Measurements from ENCODE around the gene LGMN. TPM values are rescaled to one million over a fixed set of nuclear protein-coding genes. Genes with fewer than 3 reads are reported as not detected.

Gene LGMN
- total and polyA plus RNA-seq, 2 donors (not counting 1 experiment from before 2014, with no cell fraction given), result 22.6 to 61.0 TPM

GRCh38 chr14:92676403-92677086 is 71.9 kb downstream of the LGMN start:
- TF ChIP-seq EZH2 (IDR thresholded peaks at IDR 0.05; ENCODE audit: low read length, missing control alignments), result no peak
- TF ChIP-seq, protein P1, sequence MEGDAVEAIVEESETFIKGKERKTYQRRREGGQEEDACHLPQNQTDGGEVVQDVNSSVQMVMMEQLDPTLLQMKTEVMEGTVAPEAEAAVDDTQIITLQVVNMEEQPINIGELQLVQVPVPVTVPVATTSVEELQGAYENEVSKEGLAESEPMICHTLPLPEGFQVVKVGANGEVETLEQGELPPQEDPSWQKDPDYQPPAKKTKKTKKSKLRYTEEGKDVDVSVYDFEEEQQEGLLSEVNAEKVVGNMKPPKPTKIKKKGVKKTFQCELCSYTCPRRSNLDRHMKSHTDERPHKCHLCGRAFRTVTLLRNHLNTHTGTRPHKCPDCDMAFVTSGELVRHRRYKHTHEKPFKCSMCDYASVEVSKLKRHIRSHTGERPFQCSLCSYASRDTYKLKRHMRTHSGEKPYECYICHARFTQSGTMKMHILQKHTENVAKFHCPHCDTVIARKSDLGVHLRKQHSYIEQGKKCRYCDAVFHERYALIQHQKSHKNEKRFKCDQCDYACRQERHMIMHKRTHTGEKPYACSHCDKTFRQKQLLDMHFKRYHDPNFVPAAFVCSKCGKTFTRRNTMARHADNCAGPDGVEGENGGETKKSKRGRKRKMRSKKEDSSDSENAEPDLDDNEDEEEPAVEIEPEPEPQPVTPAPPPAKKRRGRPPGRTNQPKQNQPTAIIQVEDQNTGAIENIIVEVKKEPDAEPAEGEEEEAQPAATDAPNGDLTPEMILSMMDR (conservative IDR thresholded peaks at IDR 0.05 in 1 of 2, IDR thresholded peaks at IDR 0.05 in 1 of 2; ENCODE audit: low read depth in 1 of 2, low read length in 2 of 2), result no peak
- peaks cover 11% of the 10 kb centered on the region for H3K36me3 ChIP-seq (ENCODE audit: control insufficient read depth, insufficient read depth, low read length)
- no peak overlapping the region for H2AFZ ChIP-seq (ENCODE audit: low read length)
- DNase-seq (ENCODE audit: low read depth in 2 of 2), result no peak
- no peak overlapping the region for H3K27ac ChIP-seq (ENCODE audit: insufficient read depth, low read length)
- no peak overlapping the region for H3K4me3 ChIP-seq (replicated peaks in 1 of 4; ENCODE audit: control extremely low read depth in 1 of 4, insufficient read depth in 1 of 4, low read depth in 3 of 4, low read length in 4 of 4)
- peaks cover 2% of the 10 kb centered on the region for H3K4me1 ChIP-seq (ENCODE audit: control insufficient read depth, extremely low read depth, insufficient read depth, low read length)
- H3K9ac ChIP-seq (ENCODE audit: insufficient read depth, low read length), result no peak overlapping the region
- no peaks in the 10 kb centered on the region for H3K27me3 ChIP-seq (ENCODE audit: control insufficient read depth, insufficient read depth, low read length)
- H3K9me3 ChIP-seq (ENCODE audit: control insufficient read depth, insufficient read depth, low read depth, low read length), result no peaks in the 10 kb centered on the region
- no peak overlapping the region for H3K4me2 ChIP-seq (ENCODE audit: extremely low read depth, insufficient read depth, low read length)
- no peaks in the 10 kb centered on the region for H4K20me1 ChIP-seq (ENCODE audit: control insufficient read depth, extremely low read depth, insufficient read depth, low read length)
- no peaks in the 10 kb centered on the region for H3K79me2 ChIP-seq (ENCODE audit: control insufficient read depth, insufficient read depth, low read length)

GRCh38 chr14:92675976-92676375 is 72.5 kb downstream of the LGMN start:
- H3K4me3 ChIP-seq (replicated peaks in 1 of 4; ENCODE audit: control extremely low read depth in 1 of 4, insufficient read depth in 1 of 4, low read depth in 3 of 4, low read length in 4 of 4), result no peak overlapping the region
- H3K36me3 ChIP-seq (ENCODE audit: control insufficient read depth, insufficient read depth, low read length), result peaks cover 11% of the 10 kb centered on the region
- H4K20me1 ChIP-seq (ENCODE audit: control insufficient read depth, extremely low read depth, insufficient read depth, low read length), result no peaks in the 10 kb centered on the region
- H3K4me1 ChIP-seq (ENCODE audit: control insufficient read depth, extremely low read depth, insufficient read depth, low read length), result peaks cover under 1% of the 10 kb centered on the region
- H3K79me2 ChIP-seq (ENCODE audit: control insufficient read depth, insufficient read depth, low read length), result no peaks in the 10 kb centered on the region
- no peaks in the 10 kb centered on the region for H3K9me3 ChIP-seq (ENCODE audit: control insufficient read depth, insufficient read depth, low read depth, low read length)
- no peak overlapping the region for H2AFZ ChIP-seq (ENCODE audit: low read length)
- TF ChIP-seq, protein P1 (conservative IDR thresholded peaks at IDR 0.05 in 1 of 2, IDR thresholded peaks at IDR 0.05 in 1 of 2; ENCODE audit: low read depth in 1 of 2, low read length in 2 of 2), result no peak
- TF ChIP-seq EZH2 (IDR thresholded peaks at IDR 0.05; ENCODE audit: low read length, missing control alignments), result no peak
- no peak overlapping the region for H3K27ac ChIP-seq (ENCODE audit: insufficient read depth, low read length)
- no peak overlapping the region for H3K4me2 ChIP-seq (ENCODE audit: extremely low read depth, insufficient read depth, low read length)
- H3K27me3 ChIP-seq (ENCODE audit: control insufficient read depth, insufficient read depth, low read length), result no peaks in the 10 kb centered on the region
- DNase-seq (ENCODE audit: low read depth in 2 of 2), result no peak
- no peak overlapping the region for H3K9ac ChIP-seq (ENCODE audit: insufficient read depth, low read length)

DNA sequence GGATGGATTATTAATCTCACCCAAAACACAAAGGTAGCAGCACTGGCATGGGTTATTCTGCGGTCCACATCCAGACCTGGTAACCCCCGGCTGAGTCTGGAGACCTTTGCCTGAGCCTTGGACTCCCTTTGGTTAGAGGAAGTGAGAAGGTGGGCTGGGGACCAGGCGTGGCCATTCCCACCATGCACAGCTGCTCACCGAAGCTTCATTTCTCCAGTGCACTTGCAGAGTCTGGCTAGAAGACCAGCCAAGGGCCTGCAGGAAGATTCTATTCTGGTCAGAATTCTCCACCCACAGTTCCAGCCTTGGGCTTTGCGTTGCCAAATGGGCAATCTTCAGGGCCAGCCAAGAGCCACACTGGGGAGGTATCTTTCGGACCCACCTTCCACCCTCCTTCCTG is 73.0 kb downstream of the LGMN start:
- Histone ChIP-seq H3K4me3 (replicated peaks in 1 of 4; ENCODE audit: control extremely low read depth in 1 of 4, insufficient read depth in 1 of 4, low read depth in 3 of 4, low read length in 4 of 4) (no peak overlapping the region), H3K4me1 (ENCODE audit: control insufficient read depth, extremely low read depth, insufficient read depth, low read length) (peaks cover 2% of the 10 kb centered on the region), H3K27me3 (ENCODE audit: control insufficient read depth, insufficient read depth, low read length) (no peaks in the 10 kb centered on the region), H3K4me2 (ENCODE audit: extremely low read depth, insufficient read depth, low read length) (no peak overlapping the region), H4K20me1 (ENCODE audit: control insufficient read depth, extremely low read depth, insufficient read depth, low read length) (no peaks in the 10 kb centered on the region), H3K36me3 (ENCODE audit: control insufficient read depth, insufficient read depth, low read length) (peaks cover 9% of the 10 kb centered on the region), H3K79me2 (ENCODE audit: control insufficient read depth, insufficient read depth, low read length) (no peaks in the 10 kb centered on the region), H3K9me3 (ENCODE audit: control insufficient read depth, insufficient read depth, low read depth, low read length) (no peaks in the 10 kb centered on the region), H2AFZ (ENCODE audit: low read length) (no peak overlapping the region), H3K9ac (ENCODE audit: insufficient read depth, low read length) (no peak overlapping the region), H3K27ac (ENCODE audit: insufficient read depth, low read length) (no peak overlapping the region)
- no peak for DNase-seq (ENCODE audit: low read depth in 2 of 2)
- TF ChIP-seq EZH2 (IDR thresholded peaks at IDR 0.05; ENCODE audit: low read length, missing control alignments), result no peak
- TF ChIP-seq, protein P1 (conservative IDR thresholded peaks at IDR 0.05 in 1 of 2, IDR thresholded peaks at IDR 0.05 in 1 of 2; ENCODE audit: low read depth in 1 of 2, low read length in 2 of 2), result no peak
